Activated CD4-positive, alpha-beta T cell treated with anti-CD3 and anti-CD28 coated beads, Interleukin-10, Interleukin-2, amounts not matched to agents 100 ng/mL and 50 ng/mL, durations not matched to agents 16 hours and 8 hours (primary cell): Measurements from ENCODE around the gene DHRS12.

Source experiments
- DNase-seq: peaks from one replicate; pipeline ENCODE4 v3.0.0-alpha.2; 2020

DHRS12 gene

DNA sequence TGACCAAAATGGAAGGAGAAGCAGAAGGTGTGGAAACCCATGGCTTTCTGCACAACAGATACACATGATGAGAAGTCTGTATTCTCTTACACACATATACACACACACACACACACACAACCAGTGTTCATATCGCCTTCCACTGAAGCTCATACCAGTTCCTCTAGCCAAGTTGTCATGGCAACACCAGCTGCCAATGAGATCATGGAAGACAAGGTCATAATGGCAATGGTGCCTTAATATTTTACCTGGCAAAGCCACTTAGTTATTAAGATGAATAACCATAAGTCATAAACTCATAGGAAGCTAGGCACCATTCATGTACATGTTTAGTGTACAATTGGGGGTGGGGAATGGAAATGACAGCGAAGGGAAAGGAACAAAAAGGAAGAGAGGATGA, 2.6 kb upstream of the DHRS12 start:
- no peak for DNase-seq

GRCh38 chr13:51805925-51806324, 2.0 kb upstream of the DHRS12 start:
- no peak for DNase-seq

GRCh38 chr13:51805313-51805712, 1.4 kb upstream of the DHRS12 start:
- no peak for DNase-seq

- DNase-seq, result peak; percentile 49
These were observed 571 bp upstream of the DHRS12 start for GRCh38 chr13:51804295-51805172.

DNA sequence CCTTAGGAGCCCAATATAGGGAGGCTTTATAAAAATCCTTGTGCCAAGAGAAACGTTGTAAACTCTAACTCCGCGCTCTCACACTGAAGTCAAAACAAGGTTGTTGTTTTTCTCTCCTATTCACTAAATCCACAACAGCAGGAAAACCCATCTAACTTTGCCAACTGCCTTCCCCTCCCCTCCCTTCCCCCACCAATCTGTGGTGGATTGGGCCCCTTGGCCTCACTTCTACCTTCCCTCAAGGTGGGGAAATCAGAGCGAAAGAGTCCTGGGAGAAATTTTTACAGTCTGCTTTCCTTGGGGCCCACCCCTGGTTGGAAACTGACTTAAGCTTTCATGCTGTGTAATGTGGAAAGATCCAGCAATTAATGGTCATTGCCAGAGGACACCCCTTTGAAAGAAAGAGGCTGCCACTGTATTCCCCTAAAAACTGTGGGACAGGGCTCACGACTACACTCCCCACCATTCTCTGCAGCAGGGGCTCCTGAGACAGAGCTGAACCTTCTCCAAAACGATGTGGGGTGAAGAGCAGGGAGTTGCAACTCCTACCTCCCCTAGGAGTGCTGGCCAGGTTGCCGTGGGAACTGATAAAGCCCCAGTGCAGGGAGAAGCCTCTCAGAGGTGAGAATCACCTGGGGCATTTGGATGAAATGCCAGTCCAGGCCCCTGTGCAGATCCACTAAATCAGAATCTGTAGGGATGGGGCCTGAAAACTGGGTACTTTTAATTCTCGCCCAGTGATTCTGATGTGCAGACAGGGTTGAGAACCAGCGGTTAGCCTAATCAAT, 1.1 kb downstream of the DHRS12 start:
- DNase-seq, result no peak

- DNase-seq, result no peak
These were observed 2.3 kb downstream of the DHRS12 start for GRCh38 chr13:51801631-51802099.

- no peak for DNase-seq
These were observed 3.5 kb downstream of the DHRS12 start for GRCh38 chr13:51800486-51800885.

- DNase-seq, result no peak
These were observed 4.7 kb downstream of the DHRS12 start for GRCh38 chr13:51799261-51799660.

GRCh38 chr13:51797664-51798488, 6.1 kb downstream of the DHRS12 start:
- peak; percentile 79 for DNase-seq

DNA sequence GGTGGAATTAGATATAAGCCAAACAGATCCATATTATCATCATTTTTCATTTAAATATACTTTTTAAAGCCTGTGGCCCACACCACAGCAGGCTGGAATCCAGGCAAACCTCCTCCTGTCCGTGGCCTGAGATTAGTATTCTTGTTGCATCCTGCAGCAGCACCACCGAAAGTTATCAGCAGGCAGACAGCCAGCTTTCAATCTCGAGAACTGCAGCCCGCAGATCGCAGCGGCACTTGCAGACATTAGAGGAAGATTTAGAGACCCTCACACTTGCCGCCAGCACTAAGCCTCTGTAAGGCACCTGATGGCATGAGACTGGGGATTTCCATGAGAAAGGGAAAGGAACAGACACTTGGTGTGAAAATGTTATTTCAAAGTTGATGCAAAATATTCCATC, 7.4 kb downstream of the DHRS12 start:
- DNase-seq, result no peak

GRCh38 chr13:51795419-51795818, 8.5 kb downstream of the DHRS12 start:
- DNase-seq, result no peak

- DNase-seq, result no peak
These were observed 9.0 kb downstream of the DHRS12 start for GRCh38 chr13:51794964-51795363.

DNA sequence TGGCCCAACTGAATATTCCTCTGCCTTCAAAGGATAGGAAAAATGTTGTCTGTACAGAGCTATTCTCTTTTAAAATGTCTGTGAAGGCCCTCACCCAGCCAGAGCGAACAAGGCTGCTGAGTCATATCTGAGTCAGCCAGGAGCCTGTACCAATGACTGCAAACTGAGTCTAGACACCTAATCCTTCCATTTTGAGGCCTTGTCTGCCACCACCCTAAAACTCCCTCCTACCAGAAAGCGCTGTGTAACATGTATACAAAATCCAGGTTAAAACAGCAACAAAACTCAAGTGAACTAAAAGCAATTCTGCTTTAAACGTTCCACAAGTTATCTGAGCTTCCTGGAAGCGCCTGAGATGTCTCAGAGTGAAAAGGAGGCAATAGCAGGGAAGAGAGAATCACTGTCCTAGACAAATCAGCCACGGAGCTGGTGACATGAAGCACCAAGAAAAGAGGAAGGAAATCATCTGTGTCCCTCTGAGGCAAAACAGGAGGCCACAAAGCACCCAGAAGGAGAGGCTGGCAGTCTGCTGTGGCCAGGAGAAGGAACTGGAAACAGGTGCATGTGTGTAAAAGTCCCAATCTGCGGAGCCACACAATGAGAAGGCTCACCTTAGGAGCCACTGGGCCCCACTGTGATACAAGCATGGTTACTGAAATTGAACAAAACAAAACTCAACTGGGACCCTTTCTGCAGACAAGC, 10.2 kb downstream of the DHRS12 start:
- DNase-seq, result peak; percentile 79

DNA sequence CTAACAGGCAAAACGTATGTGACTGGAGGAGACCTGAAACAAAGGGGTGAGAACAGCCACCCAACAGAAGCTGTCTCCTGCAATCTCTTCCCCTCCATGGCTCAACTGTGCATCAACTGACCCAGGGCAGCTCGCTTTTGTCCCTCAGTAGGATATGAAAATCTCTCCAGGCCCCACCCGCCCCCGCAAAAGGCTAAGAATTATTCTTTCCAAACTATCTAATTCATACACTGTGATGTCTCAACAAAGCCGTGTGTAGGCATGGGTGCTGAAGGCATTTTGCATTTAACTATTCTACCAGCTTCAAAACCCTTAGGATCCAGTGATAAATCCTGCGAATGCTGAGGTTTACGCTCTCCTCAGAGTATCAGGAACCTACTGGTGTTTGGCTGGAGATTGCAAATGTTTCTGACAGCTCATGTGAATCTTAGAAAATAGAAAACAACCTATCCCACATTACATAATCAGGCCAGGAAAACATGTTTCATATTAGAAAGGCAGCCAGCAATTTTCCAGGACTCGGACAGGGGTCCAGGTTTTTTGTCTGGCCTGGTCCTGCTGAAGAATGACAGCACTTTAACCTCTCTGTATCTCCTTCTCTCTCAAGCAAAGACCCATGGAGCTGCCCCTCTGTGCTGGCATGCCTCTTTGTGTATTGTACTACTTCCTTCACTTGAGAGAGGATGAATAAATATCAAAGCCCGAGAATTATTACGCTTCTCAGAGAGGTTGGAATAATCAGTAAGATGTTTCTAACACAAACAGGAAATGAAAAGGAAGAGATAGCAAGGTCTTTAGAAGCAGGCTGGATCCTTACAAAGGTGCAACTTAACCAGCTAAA, 17.3 kb downstream of the DHRS12 start:
- no peak for DNase-seq

DNA sequence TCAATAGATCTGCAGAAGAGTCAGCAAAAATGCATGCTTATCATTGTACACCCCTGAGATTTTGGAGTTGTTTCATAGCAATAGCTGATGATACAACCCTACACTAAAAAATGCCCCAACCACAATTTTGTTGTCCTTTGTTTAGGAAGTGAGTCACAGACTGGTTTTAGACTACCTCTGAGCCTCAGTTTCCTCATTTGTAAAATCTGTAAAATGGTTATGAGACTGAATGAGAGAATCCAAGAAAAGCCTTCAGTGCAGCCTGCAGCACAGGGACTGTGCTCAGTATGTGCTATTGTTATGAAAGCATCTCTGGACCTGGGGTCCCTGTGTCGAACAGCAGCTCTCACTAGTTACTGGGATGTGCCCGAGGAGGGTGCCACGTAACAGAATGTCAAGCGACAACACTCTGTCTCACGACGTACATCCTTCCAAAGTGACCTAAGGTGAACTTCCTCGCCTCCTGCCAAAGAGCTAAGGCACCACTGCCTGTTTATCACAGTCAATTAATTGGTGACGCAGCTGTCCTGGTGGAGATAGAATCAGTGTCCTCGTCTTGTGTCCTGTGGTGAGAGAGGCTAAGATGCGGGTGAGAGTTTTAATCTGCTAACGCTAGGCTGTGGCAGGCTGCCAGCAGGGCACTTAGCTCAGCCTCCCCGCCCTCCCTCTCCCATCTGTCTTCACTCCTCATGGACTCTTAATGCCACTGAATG, 18.1 kb downstream of the DHRS12 start:
- DNase-seq, result peak; percentile 76

GRCh38 chr13:51784097-51784496, 19.9 kb downstream of the DHRS12 start:
- no peak for DNase-seq

DNA sequence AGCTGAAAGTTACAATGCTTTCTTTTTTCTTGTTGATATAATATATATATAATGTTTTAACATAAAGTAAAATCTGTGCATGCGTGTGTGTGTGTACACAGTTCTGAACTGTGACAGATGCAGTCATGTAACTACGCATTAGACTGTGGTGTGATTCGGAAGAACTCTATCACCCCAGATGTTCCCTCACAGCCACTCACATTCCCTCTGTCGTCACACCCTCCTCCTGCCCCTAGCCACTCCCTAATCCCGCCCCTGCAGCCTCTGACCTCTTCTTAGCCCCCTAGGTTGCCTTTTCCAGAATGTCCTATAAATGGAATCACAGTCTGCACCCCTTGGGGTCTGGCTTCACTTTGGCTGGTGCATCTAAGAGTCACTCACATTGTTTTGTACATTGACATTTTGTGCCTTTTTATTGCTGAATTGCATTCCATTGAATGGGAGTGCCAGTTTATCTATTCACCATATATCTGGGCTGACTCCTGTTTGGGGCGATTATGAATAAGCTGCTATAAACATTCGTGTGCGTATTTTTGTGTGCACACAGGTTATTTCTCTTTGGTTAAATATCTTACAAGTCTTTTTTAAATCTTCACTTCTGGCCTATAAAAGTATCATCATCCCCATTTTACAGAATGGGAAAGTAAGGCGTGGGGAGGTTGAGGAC, 20.4 kb downstream of the DHRS12 start:
- no peak for DNase-seq

DNA sequence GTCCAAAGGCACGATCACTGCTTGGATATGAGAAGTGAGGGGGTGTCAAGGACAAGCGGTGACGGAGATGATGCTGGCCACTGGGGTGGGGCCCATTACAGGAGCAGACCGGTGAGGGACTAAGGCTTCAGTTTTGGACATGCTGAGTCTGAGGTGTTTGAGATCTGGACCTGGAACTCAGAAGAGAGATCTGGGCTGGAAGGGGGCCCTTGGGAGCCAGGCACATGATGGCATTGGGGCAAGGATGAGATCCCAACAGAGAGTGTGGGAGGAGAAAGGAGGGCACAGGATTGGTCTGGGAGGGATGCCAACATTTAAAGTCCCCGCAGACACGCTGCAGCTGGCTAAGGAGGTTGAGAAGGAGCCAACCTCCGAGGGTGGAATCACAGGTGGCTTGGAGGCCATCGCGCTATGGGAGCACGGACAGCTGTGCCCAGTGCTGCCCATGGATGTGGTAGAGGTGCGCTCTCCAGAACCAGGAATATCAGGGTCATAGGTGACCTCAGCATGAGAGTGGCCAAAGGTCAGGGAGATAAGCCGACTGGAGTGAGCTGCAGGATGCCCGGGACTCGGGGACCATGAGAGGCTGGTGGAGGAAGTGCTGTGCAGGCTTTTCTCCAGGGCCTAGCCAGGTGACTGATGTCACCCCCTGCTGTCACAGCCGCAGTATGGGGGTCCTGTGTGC, 21.8 kb downstream of the DHRS12 start:
- DNase-seq, result no peak

DNA sequence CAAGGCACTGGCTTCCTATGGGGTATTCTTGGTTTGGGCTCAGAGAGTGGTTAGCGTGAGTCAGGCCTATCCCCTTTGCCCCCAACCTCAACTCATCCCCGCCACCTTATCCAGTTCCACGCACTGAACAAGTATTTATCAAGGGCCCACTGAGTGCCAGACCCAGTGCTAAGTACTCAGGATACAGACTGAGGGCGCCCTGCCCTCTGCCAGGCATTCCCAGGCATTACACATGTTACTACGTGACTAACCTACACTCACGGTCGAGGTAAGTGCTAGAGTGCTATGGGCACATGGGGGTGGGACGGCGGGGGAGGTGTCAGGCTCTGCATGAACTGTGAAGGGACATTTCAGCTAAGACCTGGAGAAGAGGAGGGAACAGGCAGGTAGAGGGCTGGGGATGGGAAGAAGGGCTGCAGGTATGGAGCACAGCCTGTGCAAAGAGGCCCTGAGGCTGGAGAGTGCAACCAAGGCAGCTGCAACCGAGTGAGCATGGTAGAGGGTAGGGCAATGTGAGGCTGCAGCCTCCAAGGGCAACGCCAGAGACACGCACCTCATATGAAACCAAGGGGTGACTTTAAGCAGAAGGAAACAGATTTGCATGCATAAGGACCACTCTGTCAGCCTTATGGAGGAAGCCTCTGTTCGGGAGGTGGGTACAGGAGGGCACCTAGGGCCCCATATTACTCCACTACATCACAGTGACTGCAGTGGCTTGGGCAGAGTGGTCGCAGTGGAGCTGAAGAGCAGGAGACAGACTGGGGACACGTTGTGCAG, 22.5 kb downstream of the DHRS12 start:
- peak; percentile 17 for DNase-seq
